Adipocyte (in vitro differentiated cells): ENCODE measurements around the gene APOBEC3G.
"Not testable (repeated sequence)": the region's sequence is repeated elsewhere in the genome, so short reads cannot be mapped to it uniquely, and the experiment has no call there.

Experiments used
- DNase-seq: peaks from one replicate; pipeline ENCODE4 v3.0.0-alpha.2; 2015; ENCODE audit warnings: low read depth
- H3K27me3 ChIP-seq: replicated peaks from 2 replicates; pipeline ENCODE4 v1.7.0; 2013; ENCODE audit warnings: mild to moderate bottlenecking, low read length, moderate library complexity; ENCODE audit not compliant: control insufficient read depth, insufficient read depth
- H3K36me3 ChIP-seq: 2 replicates; pipeline ENCODE4 v1.7.0; 2013; ENCODE audit warnings: low read length, mild to moderate bottlenecking, moderate library complexity; ENCODE audit not compliant: control insufficient read depth, insufficient read depth, severe bottlenecking
- H3K4me1 ChIP-seq: 2 replicates; pipeline ENCODE4 v1.7.0; 2013; ENCODE audit warnings: mild to moderate bottlenecking, low read length, moderate library complexity; ENCODE audit not compliant: control insufficient read depth, insufficient read depth
- H3K4me3 ChIP-seq: 2 replicates; pipeline ENCODE4 v1.7.0; 2013; ENCODE audit warnings: mild to moderate bottlenecking, low read length, moderate library complexity
- H3K9ac ChIP-seq: 2 replicates; pipeline ENCODE4 v1.7.0; 2013; ENCODE audit warnings: mild to moderate bottlenecking, low read length, moderate library complexity
- H3K9me3 ChIP-seq: 2 replicates; pipeline ENCODE4 v1.7.0; 2013; ENCODE audit warnings: mild to moderate bottlenecking, low read length, moderate library complexity; ENCODE audit not compliant: control insufficient read depth

The APOBEC3G gene

DNA sequence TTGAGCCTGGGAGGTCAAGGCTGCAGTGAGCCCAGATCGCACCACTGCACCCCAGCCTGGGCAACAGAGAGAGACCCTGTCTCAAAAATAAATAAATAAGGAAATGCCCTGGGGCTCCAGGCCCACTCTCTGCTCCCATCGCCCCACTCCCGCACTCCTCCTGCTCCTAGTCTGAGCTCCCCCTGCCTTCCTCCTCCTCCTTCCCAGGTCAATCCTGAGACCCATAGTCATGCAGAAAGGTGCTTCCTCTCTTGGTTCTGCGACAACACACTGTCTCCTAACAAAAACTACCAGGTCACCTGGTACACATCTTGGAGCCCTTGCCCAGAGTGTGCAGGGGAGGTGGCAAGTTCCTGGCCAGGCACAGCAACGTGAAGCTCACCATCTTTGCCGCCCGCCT is 6.9 kb upstream of the APOBEC3G start:
- no peaks in the 10 kb centered on the region for H3K4me1 ChIP-seq
- peaks cover 3% of the 10 kb centered on the region for H3K9me3 ChIP-seq
- DNase-seq = no peak
- no peaks in the 10 kb centered on the region for H3K36me3 ChIP-seq
- no peak overlapping the region for H3K4me3 ChIP-seq
- no peak overlapping the region for H3K9ac ChIP-seq
- peaks cover 16% of the 10 kb centered on the region for H3K27me3 ChIP-seq

DNA sequence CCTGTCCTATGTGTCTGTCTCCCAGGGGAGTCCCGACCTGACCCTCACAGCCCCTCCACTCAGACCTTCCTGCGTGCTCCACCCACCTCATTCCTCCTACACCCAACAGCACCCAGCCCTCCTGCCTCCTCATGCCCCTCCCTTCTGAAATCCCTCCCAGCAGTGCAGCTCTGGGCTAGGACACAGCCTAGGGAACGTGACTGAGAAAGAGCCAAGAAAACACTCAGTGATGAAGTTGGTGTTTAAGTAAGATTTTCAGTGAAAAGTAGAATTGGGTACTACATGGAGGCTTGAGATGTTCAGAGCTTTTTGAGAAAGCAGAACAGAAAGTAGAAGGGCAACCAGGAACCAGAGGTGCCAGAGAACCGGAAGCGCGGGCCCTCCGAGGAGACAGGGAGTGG is 4.5 kb upstream of the APOBEC3G start:
- H3K27me3 ChIP-seq = peaks cover 13% of the 10 kb centered on the region
- H3K4me1 ChIP-seq, H3K36me3 ChIP-seq, H3K9me3 ChIP-seq, DNase-seq, H3K4me3 ChIP-seq, H3K9ac ChIP-seq: not testable (repeated sequence)

DNA sequence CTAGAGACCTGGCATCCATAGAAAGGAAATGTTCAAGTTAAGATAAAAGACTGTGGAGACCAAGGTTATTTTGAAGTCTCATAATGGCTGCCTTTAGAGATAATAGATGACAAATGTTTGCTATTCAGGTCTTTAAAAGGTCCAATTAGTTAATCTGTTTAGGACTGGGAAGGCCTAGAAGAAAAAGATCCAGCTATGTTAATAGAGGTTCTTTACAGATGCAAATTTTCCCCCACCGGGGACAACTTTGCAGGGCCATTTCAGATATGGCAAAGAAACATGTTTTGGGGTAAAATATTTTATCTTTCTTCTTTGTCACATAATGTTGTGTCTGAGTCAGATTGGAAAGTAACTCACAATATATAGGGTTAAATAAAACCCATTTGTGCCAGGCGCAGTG is 3.1 kb upstream of the APOBEC3G start:
- no peak for DNase-seq
- Histone ChIP-seq H3K4me3 (no peak overlapping the region), H3K27me3 (peaks cover 9% of the 10 kb centered on the region), H3K36me3 (no peaks in the 10 kb centered on the region), H3K4me1 (peaks cover 4% of the 10 kb centered on the region), H3K9me3 (no peaks in the 10 kb centered on the region), H3K9ac (no peak overlapping the region)

DNA sequence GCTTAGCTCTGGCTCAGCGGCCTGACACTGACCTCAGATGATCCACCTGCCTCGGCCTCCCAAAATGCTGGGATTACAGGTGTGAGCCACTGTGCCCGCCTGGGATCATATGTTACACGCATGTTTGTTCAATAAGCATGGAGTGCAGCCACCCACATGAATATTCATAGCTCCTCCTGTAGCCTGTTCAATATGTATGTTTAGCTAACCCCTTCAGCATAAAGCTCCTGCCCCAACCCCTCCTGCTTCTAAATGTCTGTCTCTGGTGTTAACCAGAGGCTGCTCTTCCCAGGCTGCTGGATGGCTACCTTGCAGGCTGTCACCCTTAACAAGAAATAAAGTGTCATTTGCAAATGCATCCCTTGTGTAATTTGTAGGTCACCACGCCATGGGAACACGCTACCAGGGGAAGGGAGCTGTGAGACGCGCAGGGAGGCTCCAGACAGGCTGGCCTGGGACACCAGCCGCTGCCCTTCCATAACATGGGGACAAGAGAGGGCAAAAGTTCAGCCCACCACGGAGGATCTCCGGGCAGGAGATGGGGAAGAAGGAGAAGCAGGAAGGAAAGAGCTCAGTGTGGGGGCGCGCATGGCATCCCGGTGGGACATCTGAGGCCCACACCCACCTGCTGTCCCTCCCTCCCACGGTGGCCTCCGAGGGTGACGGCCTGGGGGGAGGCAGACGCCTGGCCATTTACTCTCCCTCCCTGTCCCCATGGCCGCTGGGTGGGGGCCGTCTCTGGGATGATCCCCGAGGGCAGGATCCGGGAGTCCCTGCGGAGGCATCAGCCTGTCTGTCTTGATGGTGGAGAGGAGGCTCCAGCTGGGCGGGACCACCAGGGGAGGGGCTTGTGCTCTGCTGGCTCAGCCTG is 685 bp upstream of the APOBEC3G start:
- H3K9ac ChIP-seq, H3K4me1 ChIP-seq, H3K4me3 ChIP-seq, H3K9me3 ChIP-seq, H3K27me3 ChIP-seq, H3K36me3 ChIP-seq, DNase-seq: not testable (repeated sequence)

GRCh38 chr22:39077912-39078311 is 837 bp downstream of the APOBEC3G start:
- Histone ChIP-seq H3K9ac (peak overlapping the region; percentile 76), H3K4me3 (peak overlapping the region; percentile 77)
- not testable (repeated sequence) for H3K27me3 ChIP-seq, H3K4me1 ChIP-seq, H3K9me3 ChIP-seq, H3K36me3 ChIP-seq, DNase-seq

DNA sequence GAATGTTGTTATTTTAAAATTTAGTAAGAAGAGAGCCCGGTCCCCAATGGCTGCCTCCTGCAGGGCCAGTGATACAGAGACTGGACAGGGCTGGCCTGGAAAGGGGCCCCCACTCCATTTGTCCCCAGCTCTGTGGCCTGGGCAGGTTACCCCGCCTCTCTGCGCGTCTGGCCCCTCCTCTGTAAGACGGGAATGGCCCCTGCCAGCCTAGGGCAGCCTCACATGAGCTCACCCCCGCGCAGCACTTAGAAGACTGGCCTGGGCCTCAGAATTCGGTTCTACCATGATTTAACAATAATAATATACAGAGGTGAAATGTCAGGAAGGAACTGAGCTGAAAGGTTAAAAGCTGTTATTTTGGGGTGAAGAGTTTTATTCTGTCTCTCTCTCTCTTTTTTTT is 1.3 kb downstream of the APOBEC3G start:
- H3K4me1 ChIP-seq = peaks cover 4% of the 10 kb centered on the region
- no peaks in the 10 kb centered on the region for H3K9me3 ChIP-seq
- no peaks in the 10 kb centered on the region for H3K36me3 ChIP-seq
- no peak overlapping the region for H3K4me3 ChIP-seq
- DNase-seq = no peak
- H3K9ac ChIP-seq = no peak overlapping the region
- H3K27me3 ChIP-seq = no peaks in the 10 kb centered on the region

- H3K36me3 ChIP-seq, H3K9ac ChIP-seq, H3K9me3 ChIP-seq, H3K4me3 ChIP-seq, H3K27me3 ChIP-seq, H3K4me1 ChIP-seq, DNase-seq: not testable (repeated sequence)
These were observed 2.1 kb downstream of the APOBEC3G start for GRCh38 chr22:39079054-39079637.

DNA sequence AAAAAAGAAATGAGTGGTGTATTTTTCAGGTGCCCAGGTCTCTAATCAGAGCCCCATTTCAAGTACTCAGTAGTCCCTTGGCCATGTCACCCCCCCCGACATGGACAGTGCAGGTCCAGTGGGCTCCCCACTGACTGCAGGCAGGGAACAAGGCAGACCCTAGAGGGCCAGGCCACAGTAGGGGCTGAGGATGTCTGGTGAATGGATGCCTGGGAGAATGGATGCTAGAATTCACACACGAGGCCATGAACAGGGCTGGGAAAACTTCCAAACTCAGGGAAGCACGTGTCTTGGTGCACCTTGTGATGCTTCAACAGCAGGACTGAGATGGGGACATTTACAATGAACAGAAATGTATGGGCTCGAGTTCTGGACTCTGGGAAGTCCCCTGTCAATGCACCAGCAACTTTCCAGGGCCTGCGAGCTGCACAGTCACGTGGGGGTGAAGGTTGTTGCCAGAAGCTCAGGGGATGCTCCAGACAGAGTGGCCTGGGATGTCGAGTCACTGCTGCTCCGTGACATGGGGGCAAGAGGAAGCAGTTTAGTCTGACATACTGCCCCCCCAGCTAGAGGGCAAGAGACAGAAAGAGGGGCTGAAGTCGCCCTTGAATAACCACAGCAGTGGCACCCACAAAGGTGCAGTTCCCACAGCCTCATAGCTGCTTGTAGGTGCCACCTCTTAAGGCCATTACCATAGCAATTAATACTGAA is 3.1 kb downstream of the APOBEC3G start:
- Histone ChIP-seq H3K36me3 (no peaks in the 10 kb centered on the region), H3K9ac (no peak overlapping the region), H3K27me3 (peaks cover 4% of the 10 kb centered on the region), H3K4me3 (no peak overlapping the region), H3K4me1 (peaks cover 4% of the 10 kb centered on the region), H3K9me3 (no peaks in the 10 kb centered on the region)
- no peak for DNase-seq

DNA sequence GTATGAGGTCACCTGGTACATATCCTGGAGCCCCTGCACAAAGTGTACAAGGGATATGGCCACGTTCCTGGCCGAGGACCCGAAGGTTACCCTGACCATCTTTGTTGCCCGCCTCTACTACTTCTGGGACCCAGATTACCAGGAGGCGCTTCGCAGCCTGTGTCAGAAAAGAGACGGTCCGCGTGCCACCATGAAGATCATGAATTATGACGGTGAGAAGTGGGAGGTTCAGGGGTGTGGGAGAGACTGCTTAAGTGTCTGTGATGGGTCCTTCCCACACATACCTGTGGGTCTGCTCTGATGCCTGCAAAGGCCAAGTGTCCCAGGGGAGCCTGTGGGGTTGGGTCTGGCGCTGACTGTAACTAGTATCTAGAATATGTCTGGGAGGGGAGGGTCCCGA is 3.9 kb downstream of the APOBEC3G start:
- Histone ChIP-seq H3K27me3 (peaks cover 4% of the 10 kb centered on the region), H3K9ac (no peak overlapping the region), H3K4me3 (no peak overlapping the region), H3K4me1 (peaks cover 4% of the 10 kb centered on the region), H3K9me3 (no peaks in the 10 kb centered on the region), H3K36me3 (no peaks in the 10 kb centered on the region)
- DNase-seq = no peak

GRCh38 chr22:39081598-39081997 is 4.5 kb downstream of the APOBEC3G start:
- no peaks in the 10 kb centered on the region for H3K36me3 ChIP-seq
- DNase-seq = no peak
- H3K4me1 ChIP-seq = peaks cover 4% of the 10 kb centered on the region
- peaks cover 4% of the 10 kb centered on the region for H3K27me3 ChIP-seq
- no peaks in the 10 kb centered on the region for H3K9me3 ChIP-seq
- H3K4me3 ChIP-seq = no peak overlapping the region
- H3K9ac ChIP-seq = no peak overlapping the region
